Measurements from ENCODE around the gene KMT2E.
A peak's percentile ranks its signal among the peaks of the same experiment; 100 is the strongest.
"Not testable (repeated sequence)": the region's sequence is repeated elsewhere in the genome, so short reads cannot be mapped to it uniquely, and the experiment has no call there.

The KMT2E gene

GRCh38 chr7:105013816-105014692, at the start of gene KMT2E:
Gene KMT2E (plus strand): TSS chr7:105014205. CDS start chr7:105040953, 26,748 bp downstream.
- DNase-seq, result peak; percentile 83

GRCh38 chr7:104964626-104965236, 49.3 kb upstream of the KMT2E start:
- DNase-seq, result no peak

GRCh38 chr7:104966022-104966421, 48.0 kb upstream of the KMT2E start:
- no peak for DNase-seq

- DNase-seq, result no peak
Measured at GRCh38 chr7:104967088-104967487, 46.9 kb upstream of the KMT2E start.

- no peak for DNase-seq
Measured at GRCh38 chr7:104967595-104967994, 46.4 kb upstream of the KMT2E start.

GRCh38 chr7:104968648-104969047, 45.4 kb upstream of the KMT2E start:
- no peak for DNase-seq

GRCh38 chr7:104969183-104969582, 44.8 kb upstream of the KMT2E start:
- no peak for DNase-seq

GRCh38 chr7:104971290-104972071, 42.5 kb upstream of the KMT2E start:
- no peak for DNase-seq

GRCh38 chr7:104972500-104972899, 41.5 kb upstream of the KMT2E start:
- no peak for DNase-seq

GRCh38 chr7:104973227-104973626, 40.8 kb upstream of the KMT2E start:
- DNase-seq, result no peak

GRCh38 chr7:104973909-104974415, 40.0 kb upstream of the KMT2E start:
- DNase-seq, result no peak

- not testable (repeated sequence) for DNase-seq
Measured at GRCh38 chr7:104975553-104975952, 38.5 kb upstream of the KMT2E start.

GRCh38 chr7:104976966-104977636, 36.9 kb upstream of the KMT2E start:
- no peak for DNase-seq

GRCh38 chr7:104978460-104978859, 35.5 kb upstream of the KMT2E start:
- no peak for DNase-seq

- DNase-seq, result peak; percentile 27
Measured at GRCh38 chr7:104979167-104979841, 34.7 kb upstream of the KMT2E start.

GRCh38 chr7:104980440-104980839, 33.6 kb upstream of the KMT2E start:
- DNase-seq, result no peak

- DNase-seq, result no peak
Measured at GRCh38 chr7:104980841-104981671, 32.9 kb upstream of the KMT2E start.

GRCh38 chr7:104981672-104982037, 32.4 kb upstream of the KMT2E start:
- no peak for DNase-seq

GRCh38 chr7:104982308-104983075, 31.5 kb upstream of the KMT2E start:
- DNase-seq, result no peak

- no peak for DNase-seq
Measured at GRCh38 chr7:104983076-104983577, 30.9 kb upstream of the KMT2E start.
